HG03520 (cell line): ENCODE data around the gene CTDSPL2.
A peak's percentile ranks its signal among the peaks of the same experiment; 100 is the strongest.
"Not testable (repeated sequence)": the region's sequence is repeated elsewhere in the genome, so short reads cannot be mapped to it uniquely, and the experiment has no call there.

ENCODE experiments used
- ATAC-seq: cut with Tn5 transposase; IDR thresholded peaks from one replicate; pipeline ENCODE4 v1.9.1; 2021; ENCODE audit warnings: mild to moderate bottlenecking, moderate library complexity; ENCODE audit not compliant: unreplicated experiment

CTDSPL2 gene

GRCh38 chr15:44537735-44538240 is 110.4 kb downstream of the CTDSPL2 start:
- no peak for ATAC-seq

GRCh38 chr15:44541282-44541958 is 114.0 kb downstream of the CTDSPL2 start:
- ATAC-seq, result no peak

- no peak for ATAC-seq
These were observed 115.2 kb downstream of the CTDSPL2 start for GRCh38 chr15:44542596-44542995.

GRCh38 chr15:44544745-44545144 is 117.3 kb downstream of the CTDSPL2 start:
- ATAC-seq, result not testable (repeated sequence)

GRCh38 chr15:44545913-44546802 is 118.7 kb downstream of the CTDSPL2 start:
- ATAC-seq, result peak; percentile 72

- ATAC-seq, result not testable (repeated sequence)
These were observed 121.7 kb downstream of the CTDSPL2 start for GRCh38 chr15:44549152-44549551.

GRCh38 chr15:44550256-44550655 is 122.8 kb downstream of the CTDSPL2 start:
- no peak for ATAC-seq

- no peak for ATAC-seq
These were observed 123.3 kb downstream of the CTDSPL2 start for GRCh38 chr15:44550734-44551133.

GRCh38 chr15:44554934-44555723 is 127.7 kb downstream of the CTDSPL2 start:
- ATAC-seq, result no peak

- not testable (repeated sequence) for ATAC-seq
These were observed 133.5 kb downstream of the CTDSPL2 start for GRCh38 chr15:44560926-44561325.

GRCh38 chr15:44565387-44566154 is 138.1 kb downstream of the CTDSPL2 start:
- no peak for ATAC-seq

- no peak for ATAC-seq
These were observed 138.7 kb downstream of the CTDSPL2 start for GRCh38 chr15:44566155-44566540.

GRCh38 chr15:44568338-44568737 is 140.9 kb downstream of the CTDSPL2 start:
- ATAC-seq, result no peak

- ATAC-seq, result no peak
These were observed 141.9 kb downstream of the CTDSPL2 start for GRCh38 chr15:44569316-44569715.

GRCh38 chr15:44570361-44570760 is 142.9 kb downstream of the CTDSPL2 start:
- ATAC-seq, result no peak

- ATAC-seq, result no peak
These were observed 146.0 kb downstream of the CTDSPL2 start for GRCh38 chr15:44573386-44573785.

GRCh38 chr15:44574734-44575133 is 147.3 kb downstream of the CTDSPL2 start:
- ATAC-seq, result no peak
